AG04450 (cell line): ENCODE data around the gene USP54. TPM values are rescaled to one million over a fixed set of nuclear protein-coding genes. Genes with fewer than 3 reads are reported as not detected.

Source experiments
- CTCF ChIA-PET: fragments of 300-600, 350-600 bp; formaldehyde crosslinking; extraction: SDS; loops from one replicate; lab custom pipeline; 2022; ENCODE audit warnings: antibody characterized with exemption, inconsistent platforms; lab: Charles Lee
- POLR2A ChIA-PET: fragments of 350-600 bp; formaldehyde crosslinking; extraction: SDS; loops from one replicate; lab custom pipeline; 2021; ENCODE audit warnings: antibody characterized with exemption, inconsistent platforms; lab: Yijun Ruan, JAX
- DNase-seq: peaks from one replicate; pipeline ENCODE4 v3.0.0-alpha.2; 2011; ENCODE audit warnings: low read depth, low spot score
- H3K27ac ChIP-seq: one replicate; pipeline ENCODE4 v1.5.1; 2012; ENCODE audit warnings: low read depth, low read length, control low read depth
- H3K27me3 ChIP-seq: one replicate; pipeline ENCODE4 v1.6.0; 2012; ENCODE audit warnings: low read length; ENCODE audit not compliant: control insufficient read depth, insufficient read depth
- H3K4me3 ChIP-seq: 2 replicates; pipeline ENCODE4 v1.5.1; 2011; ENCODE audit warnings: mild to moderate bottlenecking, low read depth, low read length, control low read depth
- H3K9me3 ChIP-seq: 2 replicates; pipeline ENCODE4 v1.5.1; 2012; ENCODE audit warnings: low read length; ENCODE audit not compliant: control insufficient read depth, insufficient read depth
- polyA plus RNA-seq: library from polyadenylated mRNA; depleted of rRNA; stranded (reverse); fragments of >200 nt; gene quantifications from 2 replicates; pipeline ENCODE4 v1.2.3, GENCODE V29; 2011
- TF ChIP-seq, protein P1 (sequence below): IDR thresholded peaks from 2 replicates; pipeline ENCODE4 v1.5.1; 2011; ENCODE audit warnings: low read depth, low read length, control low read depth, inconsistent platforms

Gene USP54
- polyA plus RNA-seq, 1 experiment = 11.2 TPM

DNA sequence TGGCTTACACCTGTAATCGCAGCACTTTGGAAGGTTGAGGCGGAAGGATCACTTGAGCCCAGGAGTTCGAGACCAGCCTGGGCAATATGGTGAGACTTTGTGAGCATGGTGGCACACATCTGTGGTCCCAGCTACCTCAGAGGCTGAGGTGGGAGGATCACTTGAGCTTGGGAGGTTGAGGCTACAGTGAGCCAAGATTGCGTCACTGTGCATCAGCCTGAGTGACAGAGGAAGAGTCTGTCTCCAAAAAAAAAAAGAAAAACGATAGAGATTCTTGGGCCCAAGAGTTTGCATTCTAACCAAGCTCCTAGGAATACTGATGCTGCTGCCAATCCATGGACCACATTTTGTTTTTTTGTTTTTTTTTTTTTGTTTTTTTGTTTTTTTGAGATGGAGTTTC is 38.0 kb upstream of the USP54 start:
- Histone ChIP-seq H3K27ac (no peak overlapping the region), H3K9me3 (no peaks in the 10 kb centered on the region; the same call in 1 of the 2 replicates), H3K4me3 (no peak overlapping the region), H3K27me3 (no peaks in the 10 kb centered on the region)
- CTCF ChIA-PET = interaction anchor here (1.3 to 4.8 kb wide), 2 partner anchors 14 to 99 kb away, joined by 3 to 23 read pairs; no protein-coding TSS in a partner anchor
- TF ChIP-seq, protein P1, sequence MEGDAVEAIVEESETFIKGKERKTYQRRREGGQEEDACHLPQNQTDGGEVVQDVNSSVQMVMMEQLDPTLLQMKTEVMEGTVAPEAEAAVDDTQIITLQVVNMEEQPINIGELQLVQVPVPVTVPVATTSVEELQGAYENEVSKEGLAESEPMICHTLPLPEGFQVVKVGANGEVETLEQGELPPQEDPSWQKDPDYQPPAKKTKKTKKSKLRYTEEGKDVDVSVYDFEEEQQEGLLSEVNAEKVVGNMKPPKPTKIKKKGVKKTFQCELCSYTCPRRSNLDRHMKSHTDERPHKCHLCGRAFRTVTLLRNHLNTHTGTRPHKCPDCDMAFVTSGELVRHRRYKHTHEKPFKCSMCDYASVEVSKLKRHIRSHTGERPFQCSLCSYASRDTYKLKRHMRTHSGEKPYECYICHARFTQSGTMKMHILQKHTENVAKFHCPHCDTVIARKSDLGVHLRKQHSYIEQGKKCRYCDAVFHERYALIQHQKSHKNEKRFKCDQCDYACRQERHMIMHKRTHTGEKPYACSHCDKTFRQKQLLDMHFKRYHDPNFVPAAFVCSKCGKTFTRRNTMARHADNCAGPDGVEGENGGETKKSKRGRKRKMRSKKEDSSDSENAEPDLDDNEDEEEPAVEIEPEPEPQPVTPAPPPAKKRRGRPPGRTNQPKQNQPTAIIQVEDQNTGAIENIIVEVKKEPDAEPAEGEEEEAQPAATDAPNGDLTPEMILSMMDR = no peak
- DNase-seq = no peak
- POLR2A ChIA-PET = no interaction called here

DNA sequence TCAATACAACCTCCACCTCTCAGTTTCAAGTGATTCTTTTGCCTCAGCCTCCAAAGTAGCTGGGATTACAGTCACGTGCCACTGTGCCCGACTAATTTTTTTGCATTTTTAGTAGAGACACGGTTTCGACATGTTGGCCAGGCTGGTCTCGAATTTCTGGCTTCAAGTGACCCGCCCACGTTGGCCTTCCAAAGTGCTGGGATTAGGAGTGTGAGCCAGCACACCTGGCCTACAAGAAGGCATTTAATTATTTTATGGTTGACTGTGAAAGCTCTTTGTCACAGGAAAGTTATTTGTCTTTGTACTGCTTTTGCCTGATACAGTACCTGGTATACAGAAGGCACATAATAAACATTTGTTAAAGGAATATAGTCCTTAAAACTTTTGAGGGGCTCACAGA is 37.3 kb upstream of the USP54 start:
- DNase-seq = no peak
- ChIA-PET POLR2A (no interaction called here), CTCF (interaction anchor here (0.7 to 4.8 kb wide), 2 partner anchors 15 to 99 kb away, joined by 3 to 23 read pairs; no protein-coding TSS in a partner anchor)
- no peak overlapping the region for H3K27ac ChIP-seq
- no peaks in the 10 kb centered on the region for H3K27me3 ChIP-seq
- TF ChIP-seq, protein P1 = no peak
- no peaks in the 10 kb centered on the region; the same call in 1 of the 2 replicates for H3K9me3 ChIP-seq
- no peak overlapping the region for H3K4me3 ChIP-seq

DNA sequence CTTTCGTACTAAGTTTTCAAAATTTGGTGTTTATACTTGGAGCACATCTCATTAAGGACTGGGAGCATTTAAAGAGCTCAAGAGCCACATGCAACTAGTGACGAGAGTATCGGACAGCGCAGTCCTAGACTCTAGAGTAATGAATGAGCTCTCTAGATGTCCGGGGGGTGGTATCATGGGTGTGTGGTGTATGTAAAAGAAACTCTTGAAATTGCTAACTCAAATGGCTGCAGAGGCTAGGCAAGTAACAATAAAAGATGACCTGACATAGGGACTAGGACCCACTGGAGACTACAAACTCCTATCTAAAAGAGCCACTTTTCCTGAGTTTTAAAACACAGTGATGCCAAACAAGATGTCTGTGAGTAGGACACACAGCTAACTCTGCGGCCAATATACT is 36.2 kb upstream of the USP54 start:
- ChIA-PET POLR2A (no interaction called here), CTCF (interaction anchor here (1.4 to 4.8 kb wide), 2 partner anchors 16 to 98 kb away, joined by 16 to 23 read pairs; no protein-coding TSS in a partner anchor)
- Histone ChIP-seq H3K9me3 (no peaks in the 10 kb centered on the region; the same call in 1 of the 2 replicates), H3K4me3 (no peak overlapping the region), H3K27me3 (no peaks in the 10 kb centered on the region), H3K27ac (no peak overlapping the region)
- DNase-seq = no peak
- TF ChIP-seq, protein P1 = no peak

DNA sequence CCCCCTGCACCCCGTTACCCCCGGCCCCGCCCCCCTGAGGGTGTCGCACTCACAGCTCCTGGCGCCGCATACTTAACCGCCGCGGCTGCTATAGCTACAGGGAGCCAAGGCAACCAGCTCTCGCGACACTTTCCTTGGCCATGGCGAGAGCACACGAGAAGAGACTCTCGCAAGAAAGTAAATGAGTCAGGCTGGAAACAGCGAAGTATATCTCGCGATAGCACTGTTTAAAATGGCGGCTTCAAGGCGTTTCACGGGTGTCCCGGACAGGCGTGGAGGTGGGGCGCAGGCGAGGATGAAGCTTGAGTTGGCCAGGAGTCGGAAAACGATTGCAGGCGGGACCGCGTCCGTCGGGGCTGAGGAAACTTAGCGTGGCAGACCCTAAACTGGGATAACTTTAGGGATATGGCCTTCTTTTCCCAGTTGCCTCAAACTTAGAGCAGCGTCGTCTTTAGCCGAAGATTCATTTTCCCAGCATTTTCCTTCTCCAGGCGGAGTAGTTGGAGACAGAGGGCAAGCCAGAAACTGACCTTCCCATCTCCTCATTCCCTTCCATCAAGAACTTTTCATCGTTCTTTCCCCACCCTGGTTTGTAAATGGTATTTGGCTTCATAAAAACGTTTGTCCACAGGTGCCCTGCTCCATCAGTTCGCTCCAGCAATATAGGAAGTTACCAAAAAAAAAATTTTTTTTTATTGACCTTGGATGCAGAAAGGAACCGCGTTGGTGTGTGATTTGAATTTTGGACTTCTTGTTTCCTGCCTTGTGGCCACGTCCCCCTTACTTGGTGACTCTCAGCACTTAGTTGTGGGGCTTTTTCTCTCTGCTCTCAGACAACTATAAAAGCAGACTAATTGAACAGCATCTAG is 35.0 kb upstream of the USP54 start:
- peak; percentile 94 for DNase-seq
- CTCF ChIA-PET = interaction anchor here (1.4 to 3.2 kb wide), 2 partner anchors 97 kb away, joined by 16 to 17 read pairs; no protein-coding TSS in a partner anchor
- TF ChIP-seq, protein P1 = no peak
- Histone ChIP-seq H3K27me3 (no peaks in the 10 kb centered on the region), H3K27ac (peak overlapping the region; percentile 85), H3K4me3 (peak overlapping the region; percentile 95), H3K9me3 (no peaks in the 10 kb centered on the region; the same call in 1 of the 2 replicates)
- POLR2A ChIA-PET = interaction anchor here (0.7 to 1.8 kb wide), 5 partner anchors 22 to 176 kb away, joined by 3 to 7 read pairs (median 4); partner anchors contain the start of gene PPP3CB
